H1 (cell line): ENCODE results near the gene GET3.

Experiments
- ASH2L ChIP-seq: fragments of 200-600, 300-600 bp; sonication (generic); IDR thresholded peaks from one replicate; pipeline ENCODE4 v1.7.1; 2017; ENCODE audit warnings: low read length
- CBX5 ChIP-seq: fragments of 300-800, 300-1000 bp; sonication (generic); IDR thresholded peaks from 2 replicates; pipeline ENCODE4 v1.7.1; 2016; ENCODE audit warnings: antibody characterized with exemption, low read length, low read depth
- CEBPB ChIP-seq: IDR thresholded peaks from 2 replicates; pipeline ENCODE4 v1.6.1; 2012; ENCODE audit warnings: low read depth, low read length
- CTCF ChIP-seq, 3 experiments: IDR thresholded peaks; 1 replicate in 2 of 3; 2 replicates in 1 of 3; pipeline versions ENCODE4 v1.5.1 to v1.6.1; 2011; ENCODE audit warnings: low read length in 3 of 3, mild to moderate bottlenecking in 3 of 3, inconsistent platforms in 2 of 3, low read depth in 1 of 3, moderate library complexity in 1 of 3; ENCODE audit not compliant: insufficient read depth in 1 of 3; ENCODE audit errors: control extremely low read depth in 1 of 3
- EP300 ChIP-seq, 2 experiments: IDR thresholded peaks; 1 replicate in 1 of 2; 2 replicates in 1 of 2; pipeline ENCODE4 v1.6.1; 2011 to 2012; ENCODE audit warnings: low read depth in 2 of 2, low read length in 2 of 2, mild to moderate bottlenecking in 2 of 2, borderline replicate concordance in 1 of 2, inconsistent platforms in 1 of 2, moderate library complexity in 1 of 2
- EZH2 ChIP-seq: fragments of 200-600 bp; sonication (generic); IDR thresholded peaks from 2 replicates; pipeline ENCODE4 v1.7.1; 2012; ENCODE audit warnings: low read depth, mild to moderate bottlenecking, moderate library complexity, low read length, inconsistent platforms; ENCODE audit not compliant: severe bottlenecking
- HDAC2 ChIP-seq, 2 experiments: fragments of 300-600 bp in 1 of 2; sonication (generic) in 1 of 2; IDR thresholded peaks; 2 replicates each; pipeline ENCODE4 v1.6.1; 2011 to 2012; ENCODE audit warnings: low read depth in 2 of 2, low read length in 2 of 2, mild to moderate bottlenecking in 2 of 2, moderate library complexity in 2 of 2, borderline replicate concordance in 1 of 2, inconsistent platforms in 1 of 2
- POLR2A ChIP-seq, 2 experiments: IDR thresholded peaks; 1 replicate in 1 of 2; 2 replicates in 1 of 2; pipeline ENCODE4 v1.6.1; 2011; ENCODE audit warnings: low read depth in 2 of 2, low read length in 2 of 2, mild to moderate bottlenecking in 2 of 2; ENCODE audit errors: control extremely low read depth in 1 of 2
- RAD21 ChIP-seq, 2 experiments: IDR thresholded peaks in 1 of 2; conservative IDR thresholded peaks in 1 of 2; 2 replicates each; pipeline ENCODE4 v1.6.1; 2011; ENCODE audit warnings: low read depth in 2 of 2, low read length in 2 of 2, improper control_type of control experiment in 1 of 2, inconsistent platforms in 1 of 2, mild to moderate bottlenecking in 1 of 2, moderate library complexity in 1 of 2
- RBBP5 ChIP-seq: IDR thresholded peaks from 2 replicates; pipeline ENCODE4 v1.7.1; 2012; ENCODE audit warnings: low read depth, mild to moderate bottlenecking, inconsistent platforms, low read length, moderate library complexity, borderline replicate concordance
- RNF2 ChIP-seq: fragments of 200-900, 300-1000 bp; sonication (generic); IDR thresholded peaks from 2 replicates; pipeline ENCODE4 v1.7.1; 2016; ENCODE audit warnings: borderline replicate concordance, low read depth, mild to moderate bottlenecking, antibody characterized with exemption, low read length; ENCODE audit not compliant: poor library complexity, severe bottlenecking; ENCODE audit errors: missing control alignments
- SIN3A ChIP-seq, 2 experiments: IDR thresholded peaks in 1 of 2; conservative IDR thresholded peaks in 1 of 2; 2 replicates each; pipeline ENCODE4 v1.6.1; 2011 to 2012; ENCODE audit warnings: low read length in 2 of 2, improper control_type of control experiment in 1 of 2, low read depth in 1 of 2, mild to moderate bottlenecking in 1 of 2
- TAF1 ChIP-seq: IDR thresholded peaks from 2 replicates; pipeline ENCODE4 v1.6.1; 2011; ENCODE audit warnings: mild to moderate bottlenecking, low read depth, low read length
- TEAD4 ChIP-seq: IDR thresholded peaks from 2 replicates; pipeline ENCODE4 v1.6.1; 2012; ENCODE audit warnings: low read depth, low read length, inconsistent platforms, mixed read lengths

- TF ChIP-seq TEAD4 (no peak), HDAC2 (IDR thresholded peaks at IDR 0.05; ENCODE audit: borderline replicate concordance in 1 of 2, low read depth in 2 of 2, low read length in 2 of 2) (no peak), EZH2 (no peak), CTCF (IDR thresholded peaks at IDR 0.05; ENCODE audit: control extremely low read depth in 1 of 3, insufficient read depth in 1 of 3, low read depth in 1 of 3, low read length in 3 of 3) (no peak), EP300 (IDR thresholded peaks at IDR 0.05; ENCODE audit: borderline replicate concordance in 1 of 2, low read depth in 2 of 2, low read length in 2 of 2) (no peak), TAF1 (no peak), SIN3A (conservative IDR thresholded peaks at IDR 0.05 in 1 of 2, IDR thresholded peaks at IDR 0.05 in 1 of 2; ENCODE audit: low read depth in 1 of 2, low read length in 2 of 2) (no peak), RBBP5 (no peak), POLR2A (IDR thresholded peaks at IDR 0.05; ENCODE audit: control extremely low read depth in 1 of 2, low read depth in 2 of 2, low read length in 2 of 2) (no peak), CBX5 (no peak), RNF2 (no peak), ASH2L (no peak), RAD21 (IDR thresholded peaks at IDR 0.05 in 1 of 2, conservative IDR thresholded peaks at IDR 0.05 in 1 of 2; ENCODE audit: low read depth in 2 of 2, low read length in 2 of 2) (no peak), CEBPB (no peak)
Measured at GRCh38 chr19:12787458-12787857, 50.2 kb downstream of the GET3 start.
